Neutrophil (primary cell): ENCODE results near the gene NSRP1.
"Not testable (repeated sequence)": the region's sequence is repeated elsewhere in the genome, so short reads cannot be mapped to it uniquely, and the experiment has no call there.

Experiments used
- H3K27ac ChIP-seq: fragments of 200-600 bp; sonication (generic); 2 replicates; pipeline ENCODE4 v1.5.1; 2016; ENCODE audit warnings: mild to moderate bottlenecking, moderate library complexity
- H3K27me3 ChIP-seq: fragments of 200-600 bp; sonication (generic); 2 replicates; pipeline ENCODE4 v1.6.0; 2016; ENCODE audit warnings: mild to moderate bottlenecking
- H3K36me3 ChIP-seq: fragments of 200-600 bp; sonication (generic); 2 replicates; pipeline ENCODE4 v1.5.1; 2017
- H3K4me1 ChIP-seq, 2 experiments: fragments of 200-600 bp in 1 of 2; sonication (generic) in 1 of 2; 1 replicate in 1 of 2; 2 replicates in 1 of 2; pipeline versions ENCODE4 v1.5.1 to v1.6.1; 2013 to 2016; ENCODE audit warnings: low read depth in 1 of 2, low read length in 1 of 2, mild to moderate bottlenecking in 1 of 2, moderate library complexity in 1 of 2; ENCODE audit not compliant: control insufficient read depth in 1 of 2, insufficient read depth in 1 of 2
- H3K4me3 ChIP-seq, 2 experiments: fragments of 200-600 bp in 1 of 2; sonication (generic) in 1 of 2; 1 replicate in 1 of 2; 2 replicates in 1 of 2; pipeline ENCODE4 v1.5.1; 2013 to 2016; ENCODE audit warnings: low read depth in 1 of 2, low read length in 1 of 2, mild to moderate bottlenecking in 1 of 2, moderate library complexity in 1 of 2
- H3K9me3 ChIP-seq: fragments of 200-600 bp; sonication (generic); 2 replicates; pipeline ENCODE4 v1.5.1; 2016
- TF ChIP-seq, protein P1 (sequence below): fragments of 200-600 bp; sonication (generic); IDR thresholded peaks from 2 replicates; pipeline ENCODE4 v1.5.1; 2016; ENCODE audit warnings: antibody characterized with exemption

Gene NSRP1

GRCh38 chr17:30199600-30199999, 83.0 kb downstream of the NSRP1 start:
- H3K27ac ChIP-seq, result no peak overlapping the region
- TF ChIP-seq, protein P1, sequence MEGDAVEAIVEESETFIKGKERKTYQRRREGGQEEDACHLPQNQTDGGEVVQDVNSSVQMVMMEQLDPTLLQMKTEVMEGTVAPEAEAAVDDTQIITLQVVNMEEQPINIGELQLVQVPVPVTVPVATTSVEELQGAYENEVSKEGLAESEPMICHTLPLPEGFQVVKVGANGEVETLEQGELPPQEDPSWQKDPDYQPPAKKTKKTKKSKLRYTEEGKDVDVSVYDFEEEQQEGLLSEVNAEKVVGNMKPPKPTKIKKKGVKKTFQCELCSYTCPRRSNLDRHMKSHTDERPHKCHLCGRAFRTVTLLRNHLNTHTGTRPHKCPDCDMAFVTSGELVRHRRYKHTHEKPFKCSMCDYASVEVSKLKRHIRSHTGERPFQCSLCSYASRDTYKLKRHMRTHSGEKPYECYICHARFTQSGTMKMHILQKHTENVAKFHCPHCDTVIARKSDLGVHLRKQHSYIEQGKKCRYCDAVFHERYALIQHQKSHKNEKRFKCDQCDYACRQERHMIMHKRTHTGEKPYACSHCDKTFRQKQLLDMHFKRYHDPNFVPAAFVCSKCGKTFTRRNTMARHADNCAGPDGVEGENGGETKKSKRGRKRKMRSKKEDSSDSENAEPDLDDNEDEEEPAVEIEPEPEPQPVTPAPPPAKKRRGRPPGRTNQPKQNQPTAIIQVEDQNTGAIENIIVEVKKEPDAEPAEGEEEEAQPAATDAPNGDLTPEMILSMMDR, result no peak
- peaks cover 23% of the 10 kb centered on the region for H3K27me3 ChIP-seq
- no peaks in the 10 kb centered on the region for H3K9me3 ChIP-seq
- no peaks in the 10 kb centered on the region for H3K4me1 ChIP-seq
- no peak overlapping the region for H3K4me3 ChIP-seq
- H3K36me3 ChIP-seq, result no peaks in the 10 kb centered on the region

- Histone ChIP-seq H3K9me3 (no peaks in the 10 kb centered on the region), H3K4me3 (no peak overlapping the region), H3K4me1 (no peaks in the 10 kb centered on the region), H3K27ac (no peak overlapping the region), H3K27me3 (peaks cover 21% of the 10 kb centered on the region), H3K36me3 (no peaks in the 10 kb centered on the region)
- TF ChIP-seq, protein P1, result no peak
Measured at GRCh38 chr17:30200106-30200505, 83.5 kb downstream of the NSRP1 start.

DNA sequence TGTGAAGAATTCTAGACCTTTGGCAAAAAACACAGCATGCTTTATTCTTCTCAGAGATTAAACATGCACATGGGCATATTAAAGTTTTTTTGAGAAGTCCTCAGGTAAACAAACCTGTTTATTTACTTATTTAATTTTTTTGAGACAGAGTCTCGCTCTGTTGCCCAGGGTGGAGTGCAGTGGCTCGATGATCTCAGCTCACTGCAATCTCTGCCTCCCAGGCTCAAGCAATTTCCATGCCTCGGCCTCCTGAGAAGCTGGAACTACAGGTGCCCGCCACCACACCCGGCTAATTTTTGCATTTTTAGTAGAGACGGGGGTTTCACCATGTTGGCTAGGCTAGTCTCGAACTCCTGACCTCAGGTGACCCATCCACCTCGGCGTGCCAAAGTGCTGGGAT, 84.0 kb downstream of the NSRP1 start:
- not testable (repeated sequence) for H3K27ac ChIP-seq, H3K4me1 ChIP-seq, H3K4me3 ChIP-seq, H3K9me3 ChIP-seq, H3K36me3 ChIP-seq
- H3K27me3 ChIP-seq, result peaks cover 17% of the 10 kb centered on the region

DNA sequence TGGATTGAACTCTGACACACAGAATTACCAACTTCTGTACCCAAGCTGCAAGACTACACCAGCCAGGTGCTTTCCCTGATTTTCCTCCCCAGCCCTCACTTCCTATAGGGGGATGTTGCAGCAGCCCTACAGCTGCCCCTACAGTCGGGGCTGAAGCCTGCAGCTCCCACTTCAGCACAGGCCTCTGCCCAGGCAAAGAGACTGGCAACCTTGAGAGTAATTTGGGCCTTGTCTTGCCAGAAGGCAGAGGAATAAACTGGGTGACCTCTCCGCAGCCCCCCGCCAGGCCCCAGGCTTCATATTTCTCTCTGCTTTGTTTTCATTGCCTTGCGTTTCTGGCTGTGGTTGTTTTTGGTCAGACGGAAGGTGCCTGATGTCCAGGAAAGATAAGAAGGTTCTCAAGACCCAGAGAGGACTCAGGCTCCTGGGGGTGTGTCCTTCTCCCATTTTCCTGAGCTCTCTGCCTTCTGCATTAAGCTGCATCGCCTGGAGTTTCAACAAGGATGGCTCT, 86.9 kb downstream of the NSRP1 start:
- TF ChIP-seq, protein P1, result no peak
- no peak overlapping the region for H3K4me3 ChIP-seq
- no peaks in the 10 kb centered on the region for H3K36me3 ChIP-seq
- no peaks in the 10 kb centered on the region for H3K4me1 ChIP-seq
- H3K9me3 ChIP-seq, result no peaks in the 10 kb centered on the region
- H3K27me3 ChIP-seq, result peaks cover 29% of the 10 kb centered on the region
- H3K27ac ChIP-seq, result no peak overlapping the region

GRCh38 chr17:30207655-30208054, 91.0 kb downstream of the NSRP1 start:
- no peak overlapping the region for H3K4me3 ChIP-seq
- H3K4me1 ChIP-seq, result no peaks in the 10 kb centered on the region
- TF ChIP-seq, protein P1, result no peak
- no peaks in the 10 kb centered on the region for H3K36me3 ChIP-seq
- no peak overlapping the region for H3K27ac ChIP-seq
- H3K9me3 ChIP-seq, result no peaks in the 10 kb centered on the region
- peaks cover 36% of the 10 kb centered on the region for H3K27me3 ChIP-seq

DNA sequence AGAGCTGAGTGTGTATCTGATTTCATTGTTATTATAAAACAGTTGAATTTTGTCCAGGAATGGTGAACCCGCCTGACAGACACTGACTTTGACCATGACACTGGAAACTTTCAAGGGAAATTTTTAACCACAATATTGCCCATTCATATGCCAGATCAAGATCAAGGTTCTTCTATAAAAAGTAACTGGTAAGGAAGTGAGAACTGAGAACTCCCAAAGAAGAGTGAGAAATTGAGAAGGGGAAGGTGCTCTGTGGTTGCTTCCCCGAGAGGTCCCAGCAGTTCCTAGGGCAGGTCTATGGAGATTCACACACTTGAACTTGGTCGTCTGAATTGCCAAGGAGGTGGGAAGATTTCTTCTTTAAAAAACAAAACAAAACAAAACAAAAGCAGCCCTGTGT, 91.6 kb downstream of the NSRP1 start:
- Histone ChIP-seq H3K9me3 (no peaks in the 10 kb centered on the region), H3K27ac (no peak overlapping the region), H3K4me3 (no peak overlapping the region), H3K36me3 (no peaks in the 10 kb centered on the region), H3K27me3 (peaks cover 30% of the 10 kb centered on the region), H3K4me1 (no peaks in the 10 kb centered on the region)
- TF ChIP-seq, protein P1, result no peak
